HG03060 (cell line): ENCODE measurements around the gene CROCC2.

Source experiments
- ATAC-seq: cut with Tn5 transposase; IDR thresholded peaks from one replicate; pipeline ENCODE4 v1.9.1; 2021; ENCODE audit warnings: low read depth, moderate number of reproducible peaks; ENCODE audit not compliant: unreplicated experiment

Gene CROCC2

GRCh38 chr2:240932001-240932723, 26.0 kb downstream of the CROCC2 start:
- no peak for ATAC-seq

GRCh38 chr2:240932724-240933047, 26.6 kb downstream of the CROCC2 start:
- no peak for ATAC-seq

GRCh38 chr2:240933048-240933965, 27.2 kb downstream of the CROCC2 start:
- ATAC-seq = no peak

GRCh38 chr2:240933966-240934700, 28.0 kb downstream of the CROCC2 start:
- no peak for ATAC-seq

DNA sequence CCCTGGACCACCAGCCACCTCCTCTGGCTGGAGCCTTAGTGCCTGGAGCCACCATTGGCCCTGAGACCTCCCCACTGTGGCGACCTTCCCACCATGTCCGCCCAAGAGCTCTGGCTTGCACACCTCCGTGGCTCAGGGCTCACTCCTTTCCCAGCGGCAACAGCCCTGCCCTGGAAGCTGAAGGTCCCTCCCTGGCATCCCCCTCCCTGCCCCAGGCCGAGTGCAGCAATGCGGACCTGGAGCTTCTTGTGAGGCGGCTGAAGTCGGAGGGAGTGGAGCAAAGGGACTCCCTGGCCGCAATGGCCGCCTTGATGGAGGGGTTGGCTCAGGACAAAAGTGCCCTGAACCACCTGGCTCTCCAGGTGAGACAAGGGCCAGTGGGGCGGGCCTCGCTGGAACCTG, 28.6 kb downstream of the CROCC2 start:
- no peak for ATAC-seq

GRCh38 chr2:240935103-240935876, 29.2 kb downstream of the CROCC2 start:
- no peak for ATAC-seq

DNA sequence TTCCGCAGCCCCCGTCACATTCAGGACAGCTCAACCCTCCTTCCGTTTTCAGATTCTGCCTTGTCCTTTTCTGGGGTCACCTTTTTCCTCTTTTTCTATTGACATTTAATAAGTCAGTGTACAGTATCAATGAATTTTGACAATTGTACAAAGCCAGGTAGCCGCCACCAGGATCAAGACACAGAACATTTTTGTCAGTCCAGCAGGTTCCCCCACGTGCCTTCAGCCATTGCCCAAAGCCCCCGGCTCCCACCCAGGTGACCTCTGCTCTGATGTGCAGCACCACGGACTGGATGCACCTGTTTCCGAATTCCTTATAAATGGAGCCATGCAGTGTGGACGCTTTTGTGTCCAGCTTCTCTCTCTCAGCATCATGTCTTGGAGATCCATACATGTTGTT, 30.0 kb downstream of the CROCC2 start:
- no peak for ATAC-seq

- no peak for ATAC-seq
Observed at GRCh38 chr2:240946046-240946445, 39.9 kb downstream of the CROCC2 start.

DNA sequence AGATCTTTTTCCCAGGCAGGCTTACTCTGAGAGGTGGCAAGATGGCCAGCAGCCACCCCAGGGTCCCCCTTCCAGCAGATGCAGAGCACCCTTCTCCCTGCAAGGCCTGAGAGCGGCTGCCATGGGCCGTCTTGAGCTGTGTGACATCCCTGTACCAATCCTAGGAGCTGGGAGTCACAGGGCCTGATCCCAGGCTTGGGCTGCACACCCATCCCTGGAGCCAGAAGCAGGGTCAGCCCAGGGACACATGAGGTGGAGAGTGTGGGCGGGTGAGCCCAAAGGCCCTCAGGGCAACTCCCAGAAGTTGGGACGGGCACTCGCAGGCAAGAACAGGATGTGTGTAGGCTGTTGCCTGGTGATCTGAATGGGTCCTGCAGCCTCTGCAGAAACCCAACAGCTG, 40.5 kb downstream of the CROCC2 start:
- ATAC-seq = no peak

DNA sequence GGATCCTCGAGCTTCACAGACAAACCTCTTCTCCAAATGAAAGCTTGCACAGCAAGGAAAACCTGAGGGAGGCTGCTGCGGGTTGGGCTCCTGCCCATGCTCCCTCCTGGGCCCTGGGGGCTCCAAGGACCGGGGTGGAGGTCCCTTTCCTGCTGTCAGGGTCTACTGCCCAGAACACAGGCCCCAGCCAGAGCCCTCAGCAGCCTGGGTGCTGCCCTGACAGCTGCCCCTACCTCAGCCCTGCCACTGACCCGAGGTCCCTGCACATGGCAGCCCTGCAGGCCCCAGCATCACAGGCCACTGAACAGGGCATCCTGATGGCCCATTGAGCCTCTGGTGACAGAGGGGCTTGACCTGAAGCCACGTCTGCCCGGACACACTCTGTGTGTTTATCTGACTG, 41.0 kb downstream of the CROCC2 start:
- no peak for ATAC-seq

- ATAC-seq = no peak
Observed at GRCh38 chr2:240947607-240948006, 41.5 kb downstream of the CROCC2 start.

DNA sequence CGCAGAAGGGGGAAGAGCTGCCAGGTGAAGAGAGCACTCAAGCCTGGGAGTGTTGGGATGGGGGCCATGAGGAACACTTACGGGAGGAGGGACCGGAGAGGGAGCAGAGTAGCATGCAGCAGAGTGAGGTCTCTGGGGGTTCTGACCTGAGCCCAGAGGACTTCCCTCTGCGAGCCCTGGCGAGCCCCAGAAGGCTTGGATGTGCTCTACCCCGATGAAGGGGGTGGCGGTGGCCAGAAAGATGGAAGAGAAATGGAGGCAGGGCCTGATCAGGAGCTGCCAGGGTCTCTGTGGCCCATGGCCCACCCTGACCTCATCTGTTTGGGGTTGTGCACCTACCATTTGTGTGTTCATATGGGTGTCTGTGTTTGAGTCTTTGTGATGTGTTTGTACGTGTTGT, 42.0 kb downstream of the CROCC2 start:
- no peak for ATAC-seq

DNA sequence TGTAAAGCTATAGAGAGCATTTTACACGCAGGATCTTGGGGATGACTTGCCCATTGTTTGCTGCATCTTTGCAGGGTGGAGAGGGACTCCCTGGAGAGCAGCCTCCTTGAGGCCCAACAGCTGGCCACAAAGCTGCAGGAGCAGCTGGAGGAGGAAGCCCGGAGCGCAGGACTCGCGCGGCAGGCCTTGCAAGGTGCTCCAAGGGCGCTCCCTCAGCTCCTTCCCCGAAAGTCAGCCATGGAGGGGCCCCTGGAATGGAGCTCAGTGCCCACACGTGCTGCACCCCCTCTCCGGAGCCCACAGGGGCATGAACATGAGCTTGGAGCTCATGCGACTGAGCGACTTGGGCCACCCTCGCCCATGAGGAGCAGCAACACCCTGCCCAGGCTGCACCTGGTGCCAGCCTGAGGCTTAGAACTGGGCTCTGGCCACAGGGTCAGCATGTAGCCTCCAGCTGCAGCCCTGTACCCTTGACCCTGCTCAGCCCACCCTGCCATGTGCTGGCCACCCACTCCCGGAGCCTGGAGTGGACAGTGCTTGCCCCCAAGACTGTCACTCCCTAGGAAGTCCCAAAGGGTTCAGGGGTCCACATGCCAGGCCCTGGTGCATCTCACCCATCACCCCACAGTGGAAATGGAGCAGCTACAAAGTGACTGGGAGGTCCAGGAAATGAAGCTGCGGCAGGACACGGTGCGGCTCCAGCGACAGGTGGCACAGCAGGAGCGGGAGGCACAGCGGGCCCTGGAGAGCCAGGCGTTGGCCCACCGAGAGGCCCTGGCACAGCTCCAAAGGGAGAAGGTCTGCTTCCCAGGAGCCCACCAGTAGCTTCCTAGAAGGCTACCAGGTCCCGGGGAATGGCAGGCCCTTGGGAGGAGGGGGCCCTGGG, 43.0 kb downstream of the CROCC2 start:
- ATAC-seq = no peak

- no peak for ATAC-seq
Observed at GRCh38 chr2:240949791-240950705, 43.9 kb downstream of the CROCC2 start.

DNA sequence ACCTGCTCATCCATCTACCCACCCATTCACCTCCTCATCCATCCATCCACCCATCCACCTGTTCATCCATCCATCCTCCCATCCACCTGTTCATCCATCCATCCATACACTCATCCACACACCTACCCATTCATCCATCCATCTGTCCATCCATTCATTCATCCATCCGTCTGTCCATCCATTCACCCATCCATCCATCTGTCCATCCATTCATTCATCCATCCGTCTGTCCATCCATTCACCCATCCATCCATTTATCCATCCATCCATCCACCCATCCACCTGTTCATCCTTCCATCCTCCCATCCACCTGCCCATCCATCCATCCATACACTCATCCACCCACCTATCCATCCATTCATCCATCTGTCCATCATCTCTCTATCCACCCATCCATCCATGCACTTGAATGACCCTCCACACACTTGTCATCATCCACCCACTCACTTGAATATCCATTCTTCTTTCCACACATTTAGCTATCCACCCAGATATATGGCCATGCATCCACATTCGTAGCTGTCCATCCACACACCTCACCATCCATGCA, 45.0 kb downstream of the CROCC2 start:
- ATAC-seq = no peak

DNA sequence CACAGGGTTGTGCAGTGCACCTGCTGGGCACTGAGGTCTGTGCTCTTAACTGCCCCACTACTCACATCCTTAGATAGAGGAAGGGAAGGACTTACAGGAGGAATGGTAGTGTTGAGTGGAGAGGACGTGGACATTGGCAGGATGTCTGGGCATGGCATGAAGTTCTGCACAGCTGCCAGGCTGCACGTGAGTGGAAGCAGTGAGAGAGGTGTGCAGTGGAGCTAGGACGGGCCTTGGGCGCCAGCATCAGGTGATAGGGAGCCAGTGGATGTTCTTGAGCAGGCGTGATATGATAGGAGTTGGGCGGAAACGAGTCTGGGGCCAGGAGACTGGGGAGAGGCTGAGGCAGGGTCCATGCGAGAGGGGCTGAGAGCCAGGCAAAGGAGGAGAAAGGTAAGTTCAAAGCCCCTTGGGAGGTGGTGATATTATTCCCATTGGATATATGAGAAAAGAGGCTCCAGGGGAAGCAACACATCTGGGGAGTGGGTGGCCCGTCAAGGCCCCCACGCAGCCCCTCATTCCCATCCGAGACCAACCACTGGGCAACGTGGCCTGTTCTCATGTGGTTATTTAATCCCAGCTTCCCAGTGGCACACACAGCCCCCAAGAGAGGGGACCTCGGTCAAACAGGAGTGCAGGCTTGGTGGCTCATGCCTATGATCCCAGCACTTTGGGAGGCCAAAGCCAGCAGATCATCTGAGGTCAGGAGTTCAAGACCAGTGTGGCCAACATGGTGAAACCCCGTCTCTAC, 46.5 kb downstream of the CROCC2 start:
- ATAC-seq = no peak
